ENCODE results near the gene QRSL1.

GRCh38 chr6:106658469-106658868 lies 29.1 kb downstream of the QRSL1 start:
- TF ChIP-seq, protein P1, sequence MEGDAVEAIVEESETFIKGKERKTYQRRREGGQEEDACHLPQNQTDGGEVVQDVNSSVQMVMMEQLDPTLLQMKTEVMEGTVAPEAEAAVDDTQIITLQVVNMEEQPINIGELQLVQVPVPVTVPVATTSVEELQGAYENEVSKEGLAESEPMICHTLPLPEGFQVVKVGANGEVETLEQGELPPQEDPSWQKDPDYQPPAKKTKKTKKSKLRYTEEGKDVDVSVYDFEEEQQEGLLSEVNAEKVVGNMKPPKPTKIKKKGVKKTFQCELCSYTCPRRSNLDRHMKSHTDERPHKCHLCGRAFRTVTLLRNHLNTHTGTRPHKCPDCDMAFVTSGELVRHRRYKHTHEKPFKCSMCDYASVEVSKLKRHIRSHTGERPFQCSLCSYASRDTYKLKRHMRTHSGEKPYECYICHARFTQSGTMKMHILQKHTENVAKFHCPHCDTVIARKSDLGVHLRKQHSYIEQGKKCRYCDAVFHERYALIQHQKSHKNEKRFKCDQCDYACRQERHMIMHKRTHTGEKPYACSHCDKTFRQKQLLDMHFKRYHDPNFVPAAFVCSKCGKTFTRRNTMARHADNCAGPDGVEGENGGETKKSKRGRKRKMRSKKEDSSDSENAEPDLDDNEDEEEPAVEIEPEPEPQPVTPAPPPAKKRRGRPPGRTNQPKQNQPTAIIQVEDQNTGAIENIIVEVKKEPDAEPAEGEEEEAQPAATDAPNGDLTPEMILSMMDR (IDR thresholded peaks at IDR 0.05), result no peak
- no peak for TF ChIP-seq ZFX (IDR thresholded peaks at IDR 0.05; ENCODE audit: borderline replicate concordance)
